NB4 (cell line): ENCODE measurements around the gene HMBS.

ENCODE experiments used
- CTCF ChIP-seq: IDR thresholded peaks from one replicate; pipeline ENCODE4 v1.5.1; 2012; ENCODE audit warnings: low read depth, low read length
- MAX ChIP-seq: IDR thresholded peaks from 2 replicates; pipeline ENCODE4 v1.6.1; 2011; ENCODE audit warnings: low read depth, low read length

GRCh38 chr11:119065369-119065768, 19.3 kb upstream of the HMBS start:
- peak; percentile 68 for TF ChIP-seq CTCF
- no peak for TF ChIP-seq MAX
